IPS-15b (cell line): Measurements from ENCODE around the gene SPATC1L.

Source experiments
- H3K27me3 ChIP-seq: one replicate; pipeline ENCODE4 v1.6.1; 2013; ENCODE audit warnings: low read length; ENCODE audit not compliant: control insufficient read depth, insufficient read depth
- H3K36me3 ChIP-seq: one replicate; pipeline ENCODE4 v1.6.1; 2013; ENCODE audit warnings: low read length; ENCODE audit not compliant: control insufficient read depth, insufficient read depth
- H3K4me1 ChIP-seq: one replicate; pipeline ENCODE4 v1.6.1; 2013; ENCODE audit warnings: mild to moderate bottlenecking, low read length; ENCODE audit not compliant: control insufficient read depth, insufficient read depth
- H3K4me3 ChIP-seq: one replicate; pipeline ENCODE4 v1.5.1; 2013; ENCODE audit warnings: low read depth, low read length
- H3K9ac ChIP-seq: one replicate; pipeline ENCODE4 v1.6.1; 2013; ENCODE audit warnings: low read depth, mild to moderate bottlenecking, low read length
- H3K9me3 ChIP-seq: one replicate; pipeline ENCODE4 v1.6.1; 2013; ENCODE audit warnings: mild to moderate bottlenecking, low read length; ENCODE audit not compliant: control insufficient read depth, insufficient read depth

SPATC1L gene

DNA sequence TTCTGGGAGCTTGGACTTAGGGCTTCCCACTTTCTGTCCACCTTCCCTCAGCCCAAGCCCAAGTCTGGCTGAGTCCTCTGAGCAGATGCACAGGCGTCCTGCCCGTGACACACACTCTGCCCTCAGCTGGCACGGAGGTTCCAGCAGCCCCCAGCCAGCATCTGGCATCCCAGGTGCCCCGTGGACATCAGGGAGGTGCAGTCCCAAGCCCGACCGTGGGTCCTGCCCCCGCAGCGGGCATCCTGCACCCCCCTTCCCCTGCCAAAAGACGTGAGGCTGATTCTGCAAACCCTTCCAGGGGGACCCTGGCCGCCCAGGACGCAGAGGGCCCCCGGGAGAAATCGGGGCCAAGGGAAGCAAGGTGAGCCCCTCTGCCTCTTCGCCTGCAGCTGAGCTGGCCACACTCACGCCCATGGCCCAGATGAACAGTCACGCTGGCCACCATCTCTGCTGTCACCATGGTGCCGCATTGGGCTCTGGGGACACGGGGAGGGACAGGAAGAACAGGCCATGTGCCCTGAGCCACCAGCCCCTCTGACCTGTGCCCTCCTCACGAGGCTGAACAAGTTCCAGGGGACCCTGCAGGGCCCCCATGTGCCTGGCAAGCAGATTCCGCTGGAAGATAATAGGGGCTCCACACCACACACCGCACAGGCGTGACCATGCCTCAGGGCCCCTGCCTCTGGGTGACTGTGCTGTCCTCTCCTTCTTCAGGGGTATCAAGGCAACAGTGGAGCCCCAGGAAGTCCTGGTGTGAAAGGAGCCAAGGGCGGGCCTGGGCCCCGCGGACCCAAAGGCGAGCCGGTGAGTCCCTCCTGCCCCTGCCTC, 65.7 kb downstream of the SPATC1L start:
- H3K36me3 ChIP-seq, result peaks cover 34% of the 10 kb centered on the region
- no peaks in the 10 kb centered on the region for H3K9me3 ChIP-seq
- no peak overlapping the region for H3K4me3 ChIP-seq
- no peaks in the 10 kb centered on the region for H3K27me3 ChIP-seq
- no peaks in the 10 kb centered on the region for H3K4me1 ChIP-seq
- H3K9ac ChIP-seq, result no peak overlapping the region

DNA sequence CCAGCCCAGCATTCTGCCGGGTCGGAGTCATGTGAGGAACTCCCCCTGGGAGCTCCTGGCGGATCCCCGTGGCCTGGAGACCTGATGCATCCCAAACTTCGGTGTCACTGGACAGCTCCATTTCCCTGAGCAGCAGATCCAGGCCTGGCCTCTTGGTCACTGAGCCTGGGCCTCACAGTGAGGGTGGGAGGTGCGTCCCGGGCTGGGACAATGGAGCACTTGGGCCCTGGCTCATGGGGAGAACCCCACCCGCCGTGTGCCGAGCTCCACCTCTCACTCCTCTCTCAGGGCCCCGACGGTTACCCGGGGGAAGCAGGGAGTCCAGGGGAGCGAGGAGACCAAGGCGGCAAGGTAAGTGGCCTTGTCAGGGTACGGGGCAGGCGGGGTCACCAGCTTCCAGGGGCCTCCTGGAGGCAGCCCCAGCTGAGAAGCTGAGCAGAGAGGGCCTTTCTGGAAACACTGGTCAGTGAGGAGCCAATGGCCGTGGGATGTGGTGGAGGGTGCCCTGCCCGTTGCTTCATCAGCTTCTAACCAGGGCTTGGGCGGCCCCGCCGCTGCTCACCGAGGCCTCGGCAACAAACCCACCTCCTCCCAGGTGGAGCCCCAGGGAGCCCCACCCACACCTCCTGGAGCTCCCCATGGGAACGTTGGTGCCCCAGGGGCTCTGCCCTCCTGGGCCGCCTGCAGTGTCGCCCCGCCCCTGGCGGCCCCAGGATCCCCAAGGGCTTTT, 66.5 kb downstream of the SPATC1L start:
- Histone ChIP-seq H3K4me1 (no peaks in the 10 kb centered on the region), H3K9me3 (no peaks in the 10 kb centered on the region), H3K9ac (no peak overlapping the region), H3K36me3 (peaks cover 40% of the 10 kb centered on the region), H3K27me3 (no peaks in the 10 kb centered on the region), H3K4me3 (no peak overlapping the region)

DNA sequence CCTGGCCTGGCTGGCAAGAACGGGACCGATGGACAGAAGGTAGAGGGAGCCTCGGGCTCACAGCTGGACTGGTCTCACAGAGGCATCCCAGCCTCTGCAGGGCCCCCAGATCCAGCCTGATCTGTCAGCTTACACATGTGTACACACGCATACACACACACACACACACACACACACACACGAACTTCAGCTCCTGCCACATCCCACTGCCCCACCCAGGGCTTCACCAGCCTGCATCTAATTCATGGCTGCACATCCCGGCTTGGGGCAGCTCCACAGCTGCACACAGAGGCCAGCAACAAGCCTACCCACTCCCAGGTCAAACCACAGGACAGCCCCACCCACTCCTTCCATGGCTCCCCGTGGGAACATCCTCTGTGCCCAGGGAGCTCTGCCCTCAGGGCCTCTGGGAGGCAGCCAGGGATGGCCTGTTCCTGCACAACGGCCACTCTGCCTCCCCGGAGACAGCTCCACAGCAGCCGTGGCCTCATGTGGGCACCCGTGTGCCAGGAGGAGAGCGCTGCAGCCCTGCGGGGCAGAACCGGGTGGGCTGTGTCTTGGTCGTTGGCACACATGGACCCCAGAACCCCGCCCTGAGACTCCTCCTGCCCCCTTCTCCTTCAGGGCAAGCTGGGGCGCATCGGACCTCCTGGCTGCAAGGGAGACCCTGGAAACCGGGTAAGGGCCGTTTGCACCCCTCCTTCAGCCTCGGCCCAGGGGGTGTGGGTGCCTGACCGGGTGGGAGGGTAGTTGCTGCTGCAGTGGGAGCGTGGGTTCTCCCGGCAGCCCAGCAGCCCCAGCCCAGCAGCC, 67.3 kb downstream of the SPATC1L start:
- H3K9ac ChIP-seq, result no peak overlapping the region
- H3K9me3 ChIP-seq, result no peaks in the 10 kb centered on the region
- no peaks in the 10 kb centered on the region for H3K27me3 ChIP-seq
- H3K4me3 ChIP-seq, result no peak overlapping the region
- no peaks in the 10 kb centered on the region for H3K4me1 ChIP-seq
- peaks cover 41% of the 10 kb centered on the region for H3K36me3 ChIP-seq

DNA sequence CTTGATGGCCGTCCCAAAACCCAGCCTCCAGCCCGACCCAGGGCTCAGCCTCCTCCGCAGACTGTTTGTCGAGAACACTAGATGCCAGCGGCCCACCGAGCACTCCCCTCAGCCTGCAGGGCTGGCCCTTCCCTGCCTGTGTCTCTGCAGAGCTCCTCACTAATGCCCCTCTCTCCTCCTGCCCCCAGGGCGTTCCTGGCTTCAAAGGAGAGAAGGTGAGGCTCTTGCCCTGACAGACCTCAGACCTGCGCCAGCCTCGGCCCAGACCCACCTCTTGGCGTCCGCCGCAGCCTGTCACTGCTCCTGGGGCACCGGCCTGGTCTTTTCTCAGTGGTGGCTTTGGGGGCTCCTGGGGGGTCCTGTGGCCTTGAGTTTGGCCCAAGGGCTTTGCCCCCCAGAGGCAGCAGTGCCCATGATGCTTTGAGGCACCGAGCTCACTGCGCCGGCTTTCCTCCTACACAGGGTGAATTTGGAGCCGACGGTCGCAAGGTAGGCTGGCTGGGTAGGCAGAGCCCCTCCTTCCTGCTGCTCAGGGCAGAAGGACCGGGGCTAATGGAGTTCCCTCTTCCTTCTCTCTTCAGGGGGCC, 68.0 kb downstream of the SPATC1L start:
- no peaks in the 10 kb centered on the region for H3K27me3 ChIP-seq

DNA sequence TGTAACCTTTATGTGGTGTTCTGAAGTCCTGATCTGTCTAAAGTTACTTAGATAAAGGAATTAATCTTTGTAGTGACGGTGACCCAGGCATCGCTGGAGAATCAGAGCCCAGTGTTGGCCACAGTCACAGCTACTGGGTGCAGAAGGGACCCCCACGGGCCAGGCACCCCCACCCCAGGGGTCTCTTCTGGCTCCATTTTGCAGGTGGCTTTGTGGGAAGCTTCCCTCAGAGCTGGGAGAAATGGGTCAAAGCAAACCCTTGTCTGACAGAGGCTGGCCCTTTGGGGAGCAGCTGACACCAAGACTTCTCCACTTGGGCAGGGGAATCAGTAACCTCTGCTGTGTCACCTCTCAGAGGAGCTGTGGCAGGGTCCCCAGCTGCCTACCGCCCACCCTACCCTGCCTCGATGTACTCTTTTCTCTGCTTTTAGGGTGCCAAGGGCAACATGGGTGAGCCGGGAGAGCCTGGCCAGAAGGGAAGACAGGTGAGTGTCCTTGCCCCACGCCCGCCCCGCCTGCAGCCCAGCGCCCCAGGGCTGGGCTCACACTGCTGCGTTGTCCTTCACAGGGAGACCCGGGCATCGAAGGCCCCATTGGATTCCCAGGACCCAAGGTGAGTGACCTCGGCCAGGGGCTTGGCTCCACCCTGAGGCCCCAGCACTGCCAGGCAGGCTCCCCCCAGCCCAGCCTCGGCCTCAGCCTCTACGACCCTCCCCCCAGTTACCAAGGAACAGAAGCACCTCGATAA, 68.6 kb downstream of the SPATC1L start:
- no peaks in the 10 kb centered on the region for H3K9me3 ChIP-seq
- no peaks in the 10 kb centered on the region for H3K4me1 ChIP-seq
- no peak overlapping the region for H3K4me3 ChIP-seq
- H3K36me3 ChIP-seq, result peaks cover 39% of the 10 kb centered on the region
- H3K9ac ChIP-seq, result no peak overlapping the region
- H3K27me3 ChIP-seq, result no peaks in the 10 kb centered on the region

More for the DNA sequence above, 68.0 kb downstream of the SPATC1L start:
- Histone ChIP-seq H3K9ac (no peak overlapping the region), H3K4me1 (no peaks in the 10 kb centered on the region), H3K4me3 (no peak overlapping the region), H3K36me3 (peaks cover 39% of the 10 kb centered on the region), H3K9me3 (no peaks in the 10 kb centered on the region)

DNA sequence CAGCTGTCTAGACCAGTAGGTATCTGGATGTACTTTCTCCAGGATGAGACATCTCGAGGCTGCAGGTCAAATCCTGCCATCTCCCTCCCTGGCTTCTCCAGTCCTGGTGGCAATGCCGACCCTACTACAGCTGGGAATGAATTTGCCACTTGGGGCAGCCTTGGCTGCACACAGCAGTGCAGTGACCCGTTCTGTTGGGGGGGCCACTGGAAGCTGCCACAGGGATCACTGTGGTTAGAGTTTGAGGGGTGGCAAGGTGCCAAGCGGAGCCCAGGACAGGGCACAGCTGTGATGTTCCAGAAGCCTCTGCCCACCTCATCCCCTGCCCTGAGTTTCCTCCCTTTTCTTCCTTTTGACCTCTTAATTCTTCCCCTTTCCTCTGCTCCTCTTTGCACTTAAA, 69.3 kb downstream of the SPATC1L start:
- Histone ChIP-seq H3K9me3 (no peaks in the 10 kb centered on the region), H3K9ac (no peak overlapping the region), H3K4me3 (no peak overlapping the region), H3K4me1 (no peaks in the 10 kb centered on the region), H3K27me3 (no peaks in the 10 kb centered on the region), H3K36me3 (peaks cover 40% of the 10 kb centered on the region)

DNA sequence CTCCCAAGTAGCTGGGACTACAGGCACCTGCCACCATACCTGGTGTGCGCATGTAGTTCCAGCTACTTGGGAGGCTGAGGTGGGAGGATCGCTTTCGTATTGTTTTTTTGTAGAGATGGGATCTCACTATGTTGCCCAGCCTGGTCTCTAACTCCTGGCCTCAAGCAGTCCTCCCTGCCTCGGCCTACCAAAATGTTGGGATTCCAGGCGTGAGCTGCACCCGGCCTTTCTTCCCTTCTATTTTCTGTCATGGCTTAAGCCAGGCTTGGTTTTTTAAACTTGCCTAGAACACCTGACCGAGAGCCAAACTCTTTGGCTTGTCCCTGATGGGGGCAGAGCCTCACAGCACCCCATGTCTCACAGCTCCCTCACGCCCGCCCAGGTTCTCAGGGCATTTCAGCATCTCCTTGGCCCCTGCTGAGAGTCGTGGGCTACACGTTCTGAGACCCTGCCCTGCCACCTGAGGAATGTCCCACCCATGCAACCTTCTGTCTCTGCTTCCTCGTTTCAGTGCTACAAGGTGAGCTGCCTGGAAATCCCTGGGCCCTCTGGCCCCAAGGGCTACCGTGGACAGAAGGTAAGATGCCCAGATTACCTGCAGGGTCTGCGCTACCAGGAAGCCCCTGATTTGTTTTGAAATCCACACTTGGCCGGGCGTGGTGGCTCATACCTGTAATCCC, 70.6 kb downstream of the SPATC1L start:
- Histone ChIP-seq H3K4me3 (no peak overlapping the region), H3K36me3 (peaks cover 36% of the 10 kb centered on the region)

DNA sequence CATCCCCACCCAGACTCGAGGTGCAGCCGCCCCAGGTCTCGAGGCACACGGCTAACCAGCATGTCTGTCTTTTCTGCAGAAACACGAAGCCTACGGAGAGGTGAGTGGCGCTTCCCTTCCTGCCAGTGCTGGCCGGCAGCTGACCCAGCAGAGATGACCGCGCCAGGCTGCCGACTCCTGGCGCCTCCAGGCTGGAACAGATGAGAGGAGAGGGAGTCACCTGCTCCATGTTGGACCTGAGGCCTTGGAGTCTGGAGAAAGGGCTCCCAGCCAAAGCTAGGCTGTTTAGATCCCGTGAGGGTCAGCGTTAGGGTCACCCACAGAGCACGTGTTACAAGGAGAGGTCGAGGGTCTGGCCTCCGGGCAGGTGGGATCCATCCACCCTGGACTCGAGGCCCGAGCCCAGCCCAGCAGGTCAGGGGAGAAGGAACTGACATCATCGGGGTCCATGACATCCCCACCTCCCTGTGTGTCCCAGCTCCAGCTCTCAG, 71.5 kb downstream of the SPATC1L start:
- no peak overlapping the region for H3K9ac ChIP-seq
- H3K4me3 ChIP-seq, result no peak overlapping the region
- H3K9me3 ChIP-seq, result no peaks in the 10 kb centered on the region
- no peaks in the 10 kb centered on the region for H3K4me1 ChIP-seq
- H3K36me3 ChIP-seq, result peaks cover 35% of the 10 kb centered on the region
- no peaks in the 10 kb centered on the region for H3K27me3 ChIP-seq

More for the DNA sequence above, 70.6 kb downstream of the SPATC1L start:
- no peaks in the 10 kb centered on the region for H3K4me1 ChIP-seq
- no peak overlapping the region for H3K9ac ChIP-seq
- no peaks in the 10 kb centered on the region for H3K27me3 ChIP-seq
- H3K9me3 ChIP-seq, result no peaks in the 10 kb centered on the region

DNA sequence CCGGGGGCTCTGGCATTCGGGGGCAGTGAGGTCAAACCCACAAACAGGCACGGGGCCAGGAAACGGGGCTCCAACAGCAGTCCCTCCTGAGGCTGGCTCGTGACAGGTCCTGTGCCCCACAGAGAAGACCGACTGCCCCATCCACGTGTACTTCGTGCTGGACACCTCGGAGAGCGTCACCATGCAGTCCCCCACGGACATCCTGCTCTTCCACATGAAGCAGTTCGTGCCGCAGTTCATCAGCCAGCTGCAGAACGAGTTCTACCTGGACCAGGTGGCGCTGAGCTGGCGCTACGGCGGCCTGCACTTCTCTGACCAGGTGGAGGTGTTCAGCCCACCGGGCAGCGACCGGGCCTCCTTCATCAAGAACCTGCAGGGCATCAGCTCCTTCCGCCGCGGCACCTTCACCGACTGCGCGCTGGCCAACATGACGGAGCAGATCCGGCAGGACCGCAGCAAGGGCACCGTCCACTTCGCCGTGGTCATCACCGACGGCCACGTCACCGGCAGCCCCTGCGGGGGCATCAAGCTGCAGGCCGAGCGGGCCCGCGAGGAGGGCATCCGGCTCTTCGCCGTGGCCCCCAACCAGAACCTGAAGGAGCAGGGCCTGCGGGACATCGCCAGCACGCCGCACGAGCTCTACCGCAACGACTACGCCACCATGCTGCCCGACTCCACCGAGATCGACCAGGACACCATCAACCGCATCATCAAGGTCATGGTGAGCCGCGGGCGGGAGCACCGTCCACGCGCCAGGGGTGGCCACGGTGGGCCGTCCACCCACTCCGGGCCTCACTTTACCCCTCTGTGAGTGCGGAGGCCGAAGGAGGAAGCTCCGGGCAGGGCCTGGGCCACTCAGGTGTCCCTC, 72.2 kb downstream of the SPATC1L start:
- Histone ChIP-seq H3K4me3 (no peak overlapping the region), H3K9ac (no peak overlapping the region), H3K9me3 (no peaks in the 10 kb centered on the region), H3K27me3 (no peaks in the 10 kb centered on the region), H3K36me3 (peaks cover 35% of the 10 kb centered on the region), H3K4me1 (no peaks in the 10 kb centered on the region)

DNA sequence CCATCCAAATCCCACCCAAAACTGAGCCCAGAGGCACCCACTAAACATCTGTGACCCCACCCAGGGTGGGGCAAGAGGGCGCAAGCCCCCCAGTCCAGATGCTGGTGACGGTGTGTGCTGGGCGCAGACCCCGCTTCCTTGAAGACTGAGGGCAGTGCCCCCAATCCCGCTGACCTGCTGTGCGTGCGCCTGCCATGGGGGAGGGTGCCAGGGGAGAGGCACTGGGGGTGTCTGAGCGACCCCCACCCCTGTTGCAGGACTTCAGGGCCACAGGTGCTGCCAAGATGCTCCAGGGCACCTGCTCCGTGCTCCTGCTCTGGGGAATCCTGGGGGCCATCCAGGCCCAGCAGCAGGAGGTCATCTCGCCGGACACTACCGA, 73.1 kb downstream of the SPATC1L start:
- Histone ChIP-seq H3K36me3 (peaks cover 29% of the 10 kb centered on the region), H3K27me3 (no peaks in the 10 kb centered on the region), H3K9me3 (no peaks in the 10 kb centered on the region), H3K4me1 (no peaks in the 10 kb centered on the region), H3K4me3 (no peak overlapping the region), H3K9ac (no peak overlapping the region)
